Hepatocyte (in vitro differentiated cells): ENCODE measurements around the gene RTF1. TPM values are rescaled to one million over a fixed set of nuclear protein-coding genes. Genes with fewer than 3 reads are reported as not detected.
"Not testable (repeated sequence)": the region's sequence is repeated elsewhere in the genome, so short reads cannot be mapped to it uniquely, and the experiment has no call there.

Experiments used
- DNase-seq: peaks from one replicate; pipeline ENCODE4 v3.0.0-alpha.2; 2016; ENCODE audit warnings: low spot score
- H2AFZ ChIP-seq: fragments of 200-600 bp; sonication (generic); 2 replicates; pipeline ENCODE4 v1.6.0; 2016; ENCODE audit warnings: antibody characterized with exemption, mild to moderate bottlenecking
- H3K27ac ChIP-seq: fragments of 200-600 bp; sonication (generic); 2 replicates; pipeline ENCODE4 v1.5.1; 2016; ENCODE audit warnings: mild to moderate bottlenecking
- H3K27me3 ChIP-seq: fragments of 200-600 bp; sonication (generic); 2 replicates; pipeline ENCODE4 v1.6.1; 2016
- H3K36me3 ChIP-seq: fragments of 200-600 bp; sonication (generic); replicated peaks from 2 replicates; pipeline ENCODE4 v1.5.1; 2016; ENCODE audit warnings: low read depth; ENCODE audit not compliant: insufficient read depth
- H3K4me1 ChIP-seq: fragments of 200-600 bp; sonication (generic); 2 replicates; pipeline ENCODE4 v1.5.1; 2016; ENCODE audit warnings: mild to moderate bottlenecking, moderate library complexity; ENCODE audit not compliant: insufficient read depth
- H3K4me2 ChIP-seq: fragments of 200-600 bp; sonication (generic); 2 replicates; pipeline ENCODE4 v1.6.0; 2016
- H3K4me3 ChIP-seq: fragments of 200-600 bp; sonication (generic); 2 replicates; pipeline ENCODE4 v1.5.1; 2016; ENCODE audit warnings: mild to moderate bottlenecking
- H3K79me2 ChIP-seq: fragments of 200-600 bp; sonication (generic); 2 replicates; pipeline ENCODE4 v1.6.0; 2017; ENCODE audit warnings: mild to moderate bottlenecking
- H3K9me2 ChIP-seq: fragments of 200-600 bp; sonication (generic); replicated peaks from 2 replicates; pipeline ENCODE4 v1.6.0; 2017; ENCODE audit warnings: mild to moderate bottlenecking; ENCODE audit not compliant: insufficient read depth
- H3K9me3 ChIP-seq: fragments of 200-600 bp; sonication (generic); 2 replicates; pipeline ENCODE4 v1.5.1; 2016; ENCODE audit warnings: low read depth, mild to moderate bottlenecking
- H4K20me1 ChIP-seq: fragments of 200-600 bp; sonication (generic); 2 replicates; pipeline ENCODE4 v1.6.0; 2016; ENCODE audit warnings: mild to moderate bottlenecking; ENCODE audit not compliant: insufficient read depth, poor library complexity, severe bottlenecking
- CTCF ChIP-seq: fragments of 200-600 bp; sonication (generic); IDR thresholded peaks from 2 replicates; pipeline ENCODE4 v1.5.1; 2016; ENCODE audit warnings: antibody characterized with exemption, mild to moderate bottlenecking; ENCODE audit not compliant: poor library complexity
- EZH2 ChIP-seq: fragments of 200-600 bp; sonication (generic); IDR thresholded peaks from 2 replicates; pipeline ENCODE4 v1.6.1; 2016; ENCODE audit warnings: antibody characterized with exemption, mild to moderate bottlenecking, borderline replicate concordance
- EZH2phosphoT487 ChIP-seq: fragments of 200-600 bp; sonication (generic); IDR thresholded peaks from one replicate; pipeline ENCODE4 v1.6.1; 2018; ENCODE audit warnings: antibody characterized with exemption, mild to moderate bottlenecking, low read depth, moderate library complexity; ENCODE audit not compliant: unreplicated experiment, severe bottlenecking
- WGBS: methylation state at CpG from one replicate; pipeline ENCODE4 v1.1.6; 2016; ENCODE audit warnings: low lambda C conversion rate; ENCODE audit errors: missing lambda C conversion rate; 5-methylcytosine and 5-hydroxymethylcytosine counted together
- polyA plus RNA-seq: library from polyadenylated mRNA; unstranded; fragments of >200 nt; fragmentation: Nextera tagmentation; extraction: Ambion mirVana; gene quantifications from 2 replicates; pipeline ENCODE4 v1.2.1, GENCODE V29; 2016
- total RNA-seq: library from RNA; depleted of rRNA; stranded (reverse); fragments of >200 nt; gene quantifications from 2 replicates; pipeline ENCODE4 v1.2.3, GENCODE V29; 2014

RTF1 gene
- total and polyA plus RNA-seq, 2 experiments from 2014 or later: 34.1 to 73.4 TPM

- H3K27ac ChIP-seq: no peak overlapping the region
- no peaks in the 10 kb centered on the region for H3K9me3 ChIP-seq
- no peak for TF ChIP-seq EZH2phosphoT487
- no peak for TF ChIP-seq CTCF
- no peak for TF ChIP-seq EZH2
- no peaks in the 10 kb centered on the region for H3K36me3 ChIP-seq
- H3K4me1 ChIP-seq: peaks cover 1% of the 10 kb centered on the region
- H3K27me3 ChIP-seq: no peaks in the 10 kb centered on the region
- H3K9me2 ChIP-seq: no peaks in the 10 kb centered on the region
- DNase-seq: no peak
- no peak overlapping the region for H3K4me2 ChIP-seq
- peaks cover 48% of the 10 kb centered on the region for H4K20me1 ChIP-seq
- H3K79me2 ChIP-seq: peaks cover 93% of the 10 kb centered on the region
- H2AFZ ChIP-seq: no peak overlapping the region
- no peak overlapping the region for H3K4me3 ChIP-seq
- 95% methylated on average over 13 of the region's 14 CpGs for WGBS
These were observed 7.9 kb downstream of the RTF1 start for GRCh38 chr15:41424809-41425208.

GRCh38 chr15:41425907-41426306 is 9.0 kb downstream of the RTF1 start:
- H3K9me2 ChIP-seq, H2AFZ ChIP-seq, H3K4me1 ChIP-seq, H3K4me2 ChIP-seq, H3K27me3 ChIP-seq, DNase-seq, H3K27ac ChIP-seq, H3K4me3 ChIP-seq, H3K9me3 ChIP-seq, H3K36me3 ChIP-seq: not testable (repeated sequence)
- 99% methylated on average over 5 of the region's 5 CpGs for WGBS
- Histone ChIP-seq H4K20me1 (peaks cover 39% of the 10 kb centered on the region), H3K79me2 (peaks cover 93% of the 10 kb centered on the region)

- 90% methylated on average over 10 of the region's 10 CpGs for WGBS
- H3K9me3 ChIP-seq: no peaks in the 10 kb centered on the region
- peaks cover 16% of the 10 kb centered on the region for H4K20me1 ChIP-seq
- H3K4me2 ChIP-seq: peak overlapping the region; percentile 56
- H3K27ac ChIP-seq: peak overlapping the region; percentile 63
- H3K27me3 ChIP-seq: no peaks in the 10 kb centered on the region
- H2AFZ ChIP-seq: no peak overlapping the region
- TF ChIP-seq EZH2 (no peak), CTCF (no peak), EZH2phosphoT487 (no peak)
- no peaks in the 10 kb centered on the region for H3K4me1 ChIP-seq
- H3K4me3 ChIP-seq: no peak overlapping the region
- no peaks in the 10 kb centered on the region for H3K9me2 ChIP-seq
- H3K36me3 ChIP-seq: no peaks in the 10 kb centered on the region
- DNase-seq: peak; percentile 23
- peaks cover 93% of the 10 kb centered on the region for H3K79me2 ChIP-seq
These were observed 12.4 kb downstream of the RTF1 start for GRCh38 chr15:41429003-41429890.

- Histone ChIP-seq H3K79me2 (peaks cover 74% of the 10 kb centered on the region), H3K27ac (no peak overlapping the region), H3K9me3 (no peaks in the 10 kb centered on the region), H4K20me1 (peaks cover 3% of the 10 kb centered on the region), H3K4me3 (no peak overlapping the region), H3K4me1 (no peaks in the 10 kb centered on the region), H3K4me2 (no peak overlapping the region), H2AFZ (no peak overlapping the region), H3K9me2 (no peaks in the 10 kb centered on the region), H3K36me3 (no peaks in the 10 kb centered on the region), H3K27me3 (no peaks in the 10 kb centered on the region)
- 86% methylated on average over 4 of the region's 4 CpGs for WGBS
- TF ChIP-seq CTCF (no peak), EZH2 (no peak), EZH2phosphoT487 (no peak)
- no peak for DNase-seq
These were observed 18.3 kb downstream of the RTF1 start for GRCh38 chr15:41435037-41435786.
